ENCODE measurements around the gene PI4K2A.
A peak's percentile ranks its signal among the peaks of the same experiment; 100 is the strongest.
"Not testable (repeated sequence)": the region's sequence is repeated elsewhere in the genome, so short reads cannot be mapped to it uniquely, and the experiment has no call there.

The PI4K2A gene

DNA sequence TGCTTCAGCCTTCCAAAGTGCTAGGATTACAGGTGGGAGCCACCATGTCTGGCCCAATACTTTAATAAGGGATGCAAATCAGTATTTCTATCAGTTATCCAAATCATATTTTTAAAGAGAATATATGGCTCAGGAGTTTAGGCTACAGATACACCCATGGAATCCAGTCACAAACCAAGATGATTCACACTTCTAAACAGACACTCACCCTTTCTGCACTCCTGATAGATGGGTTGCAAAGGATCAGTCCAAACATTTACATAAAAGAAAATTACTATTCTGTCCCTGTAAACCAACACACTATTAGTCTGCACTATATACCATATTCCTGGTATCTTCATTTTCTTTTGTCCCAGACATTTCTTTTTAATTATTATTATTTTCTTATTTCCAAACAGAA lies 9.4 kb upstream of the PI4K2A start:
- DNase-seq (ENCODE audit: low spot score) = no peak

DNA sequence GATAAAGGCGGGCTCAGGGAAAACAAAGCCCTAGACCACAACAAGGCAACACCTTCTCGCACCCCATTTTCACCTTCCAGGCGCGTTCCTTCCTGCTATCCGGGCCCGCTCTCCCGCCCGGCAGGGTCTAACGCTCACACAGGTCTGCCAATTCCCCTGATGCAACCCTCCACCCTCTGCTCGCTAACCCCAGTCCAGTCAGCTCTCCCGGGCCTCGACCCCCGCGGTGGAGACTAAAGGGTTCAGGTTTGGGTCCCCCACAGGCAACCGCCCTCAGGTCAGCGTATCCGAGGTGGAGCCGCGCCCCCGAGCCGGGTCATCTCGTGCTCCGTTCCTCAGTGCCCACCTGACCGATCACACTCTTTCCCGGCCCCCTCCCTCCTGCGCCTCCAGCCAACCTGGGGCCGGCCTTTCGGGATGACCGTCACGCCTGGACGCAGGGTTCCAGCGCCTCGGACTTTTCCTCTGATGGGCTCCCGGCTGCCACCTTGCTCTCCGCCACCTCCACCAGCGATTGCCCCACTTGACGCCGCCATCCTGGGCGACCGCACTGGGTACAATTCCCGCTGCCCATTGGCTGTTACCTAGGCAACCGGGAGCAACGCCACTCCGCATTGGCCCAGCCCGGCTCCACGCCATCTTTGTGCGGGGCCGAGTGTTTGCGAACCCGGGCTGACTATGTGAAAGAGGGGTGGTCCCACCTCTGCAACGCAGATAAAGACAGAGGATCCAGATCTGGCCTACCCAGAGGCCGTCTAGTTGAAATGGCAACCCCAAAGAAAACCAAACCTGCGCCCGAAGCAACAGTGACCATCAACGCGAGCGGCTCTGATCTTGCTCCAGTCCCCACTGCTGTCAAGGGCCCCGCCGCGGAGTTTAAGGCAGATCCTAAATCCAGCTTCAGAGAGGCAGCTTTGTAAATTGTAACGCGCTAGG lies 7.3 kb upstream of the PI4K2A start, which contains the start of gene MORN4:
MORN4 (minus strand) TSS at position 552 of the 936 bp plus-strand sequence. CDS start 13,847 bp downstream, outside the sequence.
- DNase-seq (ENCODE audit: low spot score) = peak; percentile 94

DNA sequence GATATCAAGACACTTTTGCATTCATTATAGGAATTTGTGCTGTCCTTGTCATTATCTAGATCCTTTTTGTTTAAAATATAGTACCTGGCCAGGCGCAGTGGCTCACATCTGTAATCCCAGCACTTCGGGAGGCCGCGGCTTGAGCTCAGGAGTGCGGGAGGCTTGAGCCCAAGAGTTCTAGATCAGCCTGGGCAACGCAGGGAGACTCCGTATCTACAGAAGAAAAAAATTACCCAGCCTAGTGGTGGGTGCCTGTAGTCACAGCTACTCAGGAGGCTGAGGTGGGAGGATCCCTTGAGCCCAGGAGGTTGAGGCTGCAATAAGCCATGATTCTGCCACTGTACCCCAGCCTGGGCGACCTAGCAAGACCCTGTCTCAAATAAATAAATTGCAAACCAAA lies 6.5 kb upstream of the PI4K2A start:
- DNase-seq (ENCODE audit: low spot score) = peak; percentile 40

DNA sequence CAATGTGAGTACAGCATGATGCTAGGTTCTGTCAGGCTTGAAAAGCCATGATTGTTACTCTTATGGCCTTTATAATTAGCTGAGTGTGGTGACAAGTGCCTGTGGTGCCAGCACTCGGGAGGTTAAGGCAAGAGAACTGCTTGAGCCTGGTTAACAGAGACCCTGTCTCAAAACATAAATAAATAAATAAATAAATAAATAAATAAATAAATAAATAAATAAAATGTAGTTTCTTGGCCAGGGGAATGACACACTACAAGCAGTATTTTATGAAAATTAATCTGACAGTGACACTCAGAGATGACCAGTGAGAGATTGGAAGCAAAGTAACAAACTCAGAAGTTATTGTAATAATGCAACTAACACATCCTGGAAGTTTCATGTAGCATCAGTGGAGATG lies 4.9 kb upstream of the PI4K2A start:
- DNase-seq (ENCODE audit: low spot score) = no peak

DNA sequence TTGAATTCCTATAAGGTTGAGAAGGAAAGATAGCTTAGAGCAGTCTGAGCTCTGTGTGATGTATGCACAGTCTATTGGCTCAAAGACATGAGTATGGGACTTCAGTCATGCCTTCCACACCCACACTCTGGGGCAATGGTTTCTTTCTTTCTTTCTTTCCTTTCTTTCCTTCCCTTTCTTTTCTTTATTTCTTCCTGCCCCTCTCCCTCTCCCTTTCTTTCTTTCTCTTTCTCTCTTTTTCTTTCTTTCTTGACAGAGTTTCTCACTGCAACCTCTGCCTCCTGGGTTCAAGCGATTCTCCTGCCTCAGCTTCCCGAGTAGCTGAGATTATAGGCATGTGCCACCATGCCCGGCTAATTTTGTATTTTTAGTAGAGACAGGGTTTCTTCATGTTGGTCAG lies 1.4 kb upstream of the PI4K2A start:
- not testable (repeated sequence) for DNase-seq (ENCODE audit: low spot score)

DNA sequence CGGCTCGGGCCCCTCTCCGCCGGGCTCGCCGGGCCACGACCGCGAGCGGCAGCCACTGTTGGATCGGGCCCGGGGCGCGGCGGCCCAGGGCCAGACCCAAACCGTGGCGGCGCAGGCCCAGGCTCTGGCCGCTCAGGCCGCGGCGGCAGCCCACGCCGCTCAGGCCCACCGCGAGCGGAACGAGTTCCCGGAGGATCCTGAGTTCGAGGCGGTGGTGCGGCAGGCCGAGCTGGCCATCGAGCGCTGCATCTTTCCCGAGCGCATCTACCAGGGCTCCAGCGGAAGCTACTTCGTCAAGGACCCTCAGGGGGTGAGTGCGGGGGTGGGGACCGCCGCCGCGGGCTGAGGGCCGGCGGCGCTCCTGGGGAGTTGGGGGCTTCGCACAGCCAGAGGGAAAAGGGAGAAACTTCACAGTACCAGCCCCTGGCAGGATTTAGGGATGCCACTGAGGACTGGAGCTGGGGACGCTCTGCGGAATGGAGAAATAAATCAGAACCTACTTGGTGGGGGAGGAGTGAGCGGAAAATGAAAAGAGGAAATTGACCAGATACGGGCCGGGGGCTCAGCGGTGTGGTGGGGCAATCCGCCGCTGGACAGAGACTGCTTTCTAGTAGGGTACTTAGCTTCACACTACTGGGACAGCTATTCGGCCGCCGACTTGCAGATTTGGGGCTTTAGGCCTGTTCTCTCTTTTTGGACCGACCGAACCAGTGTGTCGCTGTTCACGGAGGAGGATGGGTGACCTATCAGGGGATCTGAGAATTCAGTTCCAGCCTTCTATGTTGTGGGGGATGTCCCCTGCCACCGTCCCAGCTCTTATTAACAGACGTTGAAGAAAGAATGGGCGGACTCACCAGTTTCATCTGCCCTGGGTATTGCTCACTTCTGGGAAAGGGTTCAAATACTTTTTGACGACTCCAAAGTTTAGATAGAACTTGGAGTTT lies 669 bp downstream of the PI4K2A start:
- no peak for DNase-seq (ENCODE audit: low spot score)

DNA sequence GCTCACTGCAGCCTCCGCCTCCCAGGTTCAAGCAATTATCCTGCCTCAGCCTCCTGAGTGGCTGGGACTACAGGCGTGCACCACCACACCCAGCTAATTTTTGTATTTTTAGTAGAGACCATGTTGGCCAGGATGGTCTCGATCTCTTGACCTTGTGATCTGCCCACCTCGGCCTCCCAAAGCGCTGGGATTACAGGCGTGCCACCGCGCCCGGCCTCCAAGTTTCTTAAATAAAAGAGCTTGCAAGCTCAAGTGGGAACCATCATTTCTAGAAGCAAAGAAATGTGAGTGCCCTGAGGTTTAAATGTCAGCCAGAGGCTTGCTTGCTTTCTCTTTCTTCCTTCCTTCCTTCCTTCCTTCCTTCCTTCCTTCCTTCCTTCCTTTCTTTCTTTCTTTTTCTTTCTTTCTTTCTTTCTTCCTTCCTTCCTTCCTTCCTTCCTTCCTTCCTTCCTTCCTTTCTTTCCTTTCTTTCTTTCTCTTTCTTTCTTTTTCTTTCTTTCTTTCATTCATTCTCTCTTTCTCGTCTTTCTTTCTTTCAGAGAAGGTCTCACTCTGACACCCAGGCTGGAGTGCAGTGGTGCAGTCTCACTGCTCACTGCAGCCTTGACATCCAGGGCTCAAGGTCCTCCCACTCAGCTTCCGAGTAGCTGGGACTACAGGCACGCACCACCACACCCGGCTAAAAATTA lies 2.1 kb downstream of the PI4K2A start:
- DNase-seq (ENCODE audit: low spot score) = not testable (repeated sequence)

DNA sequence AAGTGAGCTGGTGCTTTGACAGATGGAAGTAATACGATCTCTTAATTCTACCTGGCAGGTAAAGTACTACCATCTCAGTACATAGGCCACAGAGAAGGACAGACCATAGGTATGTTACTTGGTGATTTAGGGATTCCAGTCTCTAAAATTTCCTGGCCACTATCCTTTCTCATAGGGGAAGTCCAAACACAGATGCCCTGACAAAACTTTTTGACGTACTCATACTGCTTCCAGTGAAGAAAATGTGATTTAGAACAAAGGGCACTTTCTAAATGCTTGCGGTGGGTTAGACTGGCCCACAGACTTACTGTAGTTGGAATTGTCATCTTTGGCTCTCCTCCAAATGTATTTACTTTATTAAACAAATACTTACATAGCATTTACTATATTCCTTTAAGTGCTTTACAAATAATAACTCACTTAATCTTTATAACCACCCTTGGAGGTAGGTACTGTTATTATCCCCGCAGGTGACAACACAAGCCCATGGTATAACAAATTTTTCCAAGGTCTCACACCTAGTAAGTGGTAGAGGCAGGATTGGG lies 3.0 kb downstream of the PI4K2A start:
- DNase-seq (ENCODE audit: low spot score) = no peak

DNA sequence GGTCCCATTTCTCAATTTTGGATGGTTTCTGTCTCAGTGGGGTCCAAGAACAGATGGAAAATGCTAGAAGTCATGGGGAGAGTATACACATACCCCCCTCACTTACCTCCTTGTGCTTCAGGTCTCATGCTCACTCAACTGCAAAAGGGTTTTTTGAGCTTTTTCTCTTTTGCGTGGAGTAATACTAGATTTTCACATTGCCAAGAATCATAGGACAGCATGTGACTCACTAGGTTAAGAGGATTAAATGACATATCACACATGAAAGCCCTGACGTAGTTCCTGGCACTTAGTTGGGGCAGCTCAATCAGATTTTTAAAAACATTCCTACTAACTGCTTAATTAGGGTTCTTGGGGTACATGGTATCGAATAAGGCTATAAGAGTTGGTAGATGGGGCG lies 4.5 kb downstream of the PI4K2A start:
- DNase-seq (ENCODE audit: low spot score) = no peak

DNA sequence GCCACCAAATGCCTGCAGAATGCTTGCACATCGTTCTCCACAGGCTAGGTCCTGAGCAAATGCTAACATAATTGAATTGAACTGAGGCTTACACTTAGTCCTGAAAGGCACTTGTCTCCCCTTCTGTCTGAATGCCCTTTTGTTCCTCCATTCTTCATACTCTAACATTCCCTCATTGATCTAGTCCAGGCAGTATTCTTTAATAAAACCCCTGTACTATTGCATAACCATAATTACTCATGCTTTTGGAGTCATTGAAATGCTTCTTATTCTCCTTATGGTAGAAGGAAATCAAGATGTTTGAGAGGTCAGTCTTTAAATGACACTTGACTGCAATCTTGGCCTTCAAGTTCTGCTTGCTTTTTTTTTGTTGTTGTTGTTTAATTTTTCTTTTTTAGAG lies 7.1 kb downstream of the PI4K2A start:
- DNase-seq (ENCODE audit: low spot score) = no peak

DNA sequence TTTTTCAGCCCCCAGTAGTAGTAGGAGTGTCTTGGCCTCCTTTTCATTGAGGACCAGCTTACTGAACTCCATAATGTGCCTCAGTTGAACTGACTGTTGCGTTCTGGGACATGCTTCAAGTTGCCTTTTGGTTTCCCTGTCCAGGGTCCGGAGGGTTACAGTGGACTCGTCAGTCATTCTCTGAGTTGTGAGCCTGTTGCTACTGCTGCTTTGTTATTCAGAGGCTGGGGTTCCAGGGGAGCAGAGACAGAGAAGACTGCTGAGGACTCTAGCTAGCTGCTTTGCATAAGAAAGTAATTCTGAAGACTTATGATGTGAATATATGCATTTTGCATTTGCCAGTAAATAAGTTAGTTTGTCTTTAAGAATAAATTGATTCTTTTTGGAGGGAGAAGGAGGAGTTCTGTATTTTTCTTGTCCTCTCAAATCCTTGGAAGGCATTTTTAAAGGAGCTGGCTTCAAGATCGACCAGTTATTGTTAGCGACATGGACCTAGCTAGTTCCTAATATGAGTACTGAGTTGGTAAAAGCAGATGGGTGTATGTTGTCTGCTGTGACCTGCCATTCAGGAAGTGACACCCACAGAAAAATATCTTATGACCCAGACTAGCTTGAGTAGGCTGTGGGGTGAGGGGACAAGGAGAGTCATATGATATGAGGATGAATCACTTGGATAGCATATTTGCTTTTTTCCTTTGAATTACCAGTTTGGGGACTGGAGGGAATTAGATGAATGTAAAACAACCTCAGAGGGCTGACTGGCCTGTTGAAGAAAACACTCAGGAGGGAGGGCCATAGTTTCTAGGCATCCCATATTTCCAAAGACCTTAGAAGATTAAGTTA lies 8.3 kb downstream of the PI4K2A start:
- no peak for DNase-seq (ENCODE audit: low spot score)

DNA sequence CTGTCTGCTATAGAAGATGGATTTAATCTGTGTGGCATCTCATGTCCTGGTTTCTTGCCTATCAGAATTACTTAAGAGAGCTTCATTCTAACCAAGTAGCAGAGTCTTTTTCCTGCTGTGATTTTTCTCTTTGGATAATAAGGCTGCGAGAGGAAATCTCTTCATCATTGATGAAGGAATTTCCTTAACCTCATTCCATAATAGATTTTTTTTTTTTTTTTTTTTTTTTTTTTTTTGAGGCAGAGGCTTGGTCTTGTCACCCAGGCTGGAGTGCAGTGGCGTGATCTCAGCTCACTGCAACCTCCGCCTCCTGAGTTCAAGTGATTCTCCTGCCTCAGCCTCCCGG lies 8.9 kb downstream of the PI4K2A start:
- not testable (repeated sequence) for DNase-seq (ENCODE audit: low spot score)

DNA sequence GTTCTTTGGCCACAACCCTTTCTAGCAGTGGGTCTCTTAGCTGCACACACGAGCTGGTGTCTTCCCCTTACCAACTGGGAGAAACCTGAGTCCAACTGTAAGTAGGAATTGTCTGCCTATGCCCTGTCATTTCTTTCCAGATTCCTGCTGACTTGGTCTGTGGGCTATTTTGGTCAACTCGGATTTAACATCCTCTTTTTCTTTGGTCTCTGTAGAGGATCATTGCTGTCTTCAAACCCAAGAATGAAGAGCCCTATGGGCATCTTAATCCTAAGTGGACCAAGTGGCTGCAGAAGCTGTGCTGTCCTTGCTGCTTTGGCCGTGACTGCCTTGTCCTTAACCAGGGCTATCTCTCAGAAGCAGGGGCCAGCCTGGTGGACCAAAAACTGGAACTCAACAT lies 10.3 kb downstream of the PI4K2A start:
- DNase-seq (ENCODE audit: low spot score) = no peak

DNA sequence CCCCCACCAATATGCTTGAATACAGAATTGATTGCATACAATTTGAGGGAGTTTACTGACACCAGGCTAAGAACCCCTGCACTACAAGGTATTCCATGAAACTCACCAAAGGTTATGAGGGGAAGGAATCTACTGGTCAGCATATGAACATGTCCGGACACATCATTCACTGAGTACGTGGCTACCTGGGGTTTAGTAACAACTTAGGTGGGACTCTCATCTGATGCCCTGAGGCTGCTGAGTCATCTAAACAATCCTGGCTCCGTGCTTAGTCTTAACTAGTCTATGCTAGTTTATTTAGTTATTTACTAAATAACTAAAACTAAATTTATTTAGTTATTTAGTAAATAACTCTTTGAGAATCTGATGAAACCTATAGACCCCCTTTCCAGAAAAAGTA lies 11.3 kb downstream of the PI4K2A start:
- no peak for DNase-seq (ENCODE audit: low spot score)

DNA sequence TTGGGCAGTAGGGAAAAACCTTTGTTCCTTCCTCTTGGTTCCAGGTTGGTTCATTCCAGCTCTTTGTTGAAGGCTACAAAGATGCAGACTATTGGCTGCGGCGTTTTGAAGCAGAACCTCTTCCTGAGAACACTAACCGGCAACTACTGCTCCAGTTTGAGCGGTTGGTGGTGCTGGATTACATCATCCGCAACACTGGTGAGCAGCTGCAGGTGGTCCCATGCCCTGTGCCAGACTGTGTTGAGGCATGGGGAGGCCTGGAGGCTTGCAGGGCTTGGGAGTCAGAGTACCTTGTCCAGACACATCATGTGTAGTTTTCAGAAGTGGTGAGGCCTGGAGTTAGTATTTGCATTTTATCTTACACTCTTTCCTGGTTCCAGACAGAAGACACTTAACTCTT lies 16.3 kb downstream of the PI4K2A start:
- DNase-seq (ENCODE audit: low spot score) = no peak

DNA sequence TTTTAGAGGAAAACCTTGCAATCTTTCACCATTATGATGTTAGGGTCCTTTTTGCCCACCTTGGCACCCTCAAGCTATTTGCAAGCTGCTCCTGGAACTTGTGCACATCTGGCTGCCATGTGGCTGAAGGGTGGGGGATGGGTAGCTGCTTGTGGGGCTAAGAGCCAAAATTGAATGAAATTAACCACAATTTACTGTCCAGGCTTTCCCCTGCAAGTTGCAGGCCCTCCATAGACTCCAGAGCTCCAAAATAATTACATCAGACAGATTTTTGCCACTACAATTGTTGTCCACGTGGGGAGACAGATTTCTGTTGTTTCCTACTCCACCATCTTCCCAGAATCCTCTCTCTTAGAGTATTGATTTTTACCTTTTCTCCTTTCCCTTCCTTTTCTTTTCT lies 19.1 kb downstream of the PI4K2A start:
- DNase-seq (ENCODE audit: low spot score) = peak; percentile 96

DNA sequence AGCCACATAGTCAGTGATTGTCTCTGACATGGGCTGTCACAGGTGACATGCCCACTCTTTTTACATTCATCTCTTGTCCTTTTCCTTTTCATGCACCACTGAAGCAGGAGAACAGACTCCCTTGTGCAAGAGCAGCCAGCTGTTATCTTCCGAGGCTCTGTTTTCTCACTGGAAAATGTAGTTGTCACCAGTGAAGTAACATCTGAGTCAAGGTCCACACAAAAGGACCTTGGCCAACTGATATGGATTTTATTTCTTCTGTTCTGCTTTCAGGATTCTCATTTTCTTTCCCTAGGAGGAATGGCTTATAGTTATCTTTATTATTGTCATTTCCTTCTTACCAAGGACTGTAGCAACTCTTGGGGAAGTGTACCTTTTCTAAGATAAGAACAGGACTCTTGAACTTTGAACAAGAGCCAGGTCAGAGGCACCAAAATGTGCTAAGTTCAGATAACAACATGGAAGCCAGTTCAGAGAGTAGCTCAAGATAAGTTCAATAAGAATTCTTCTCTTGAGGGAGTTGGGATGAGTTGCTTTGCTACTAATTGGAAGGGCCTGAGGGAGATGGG lies 23.9 kb downstream of the PI4K2A start:
- DNase-seq (ENCODE audit: low spot score) = no peak

DNA sequence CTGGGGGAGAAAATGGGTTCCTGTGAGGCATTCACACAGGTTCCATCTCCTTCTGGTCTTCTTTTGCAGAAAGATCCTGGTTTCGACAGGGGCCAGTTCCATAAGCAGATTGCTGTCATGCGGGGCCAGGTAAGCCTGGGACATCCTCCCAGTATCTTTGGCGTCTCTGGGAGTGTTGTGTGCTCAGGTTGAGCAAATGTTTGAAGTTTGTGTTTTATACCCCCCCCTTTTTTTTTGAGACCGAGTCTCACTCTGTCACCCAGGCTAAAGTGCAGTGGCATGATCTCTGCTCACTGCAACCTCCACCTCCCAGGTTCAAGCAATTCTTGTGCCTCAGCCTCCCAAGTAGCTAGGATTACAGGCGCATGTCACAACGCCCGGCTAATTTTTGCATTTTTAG lies 26.5 kb downstream of the PI4K2A start:
- no peak for DNase-seq (ENCODE audit: low spot score)

DNA sequence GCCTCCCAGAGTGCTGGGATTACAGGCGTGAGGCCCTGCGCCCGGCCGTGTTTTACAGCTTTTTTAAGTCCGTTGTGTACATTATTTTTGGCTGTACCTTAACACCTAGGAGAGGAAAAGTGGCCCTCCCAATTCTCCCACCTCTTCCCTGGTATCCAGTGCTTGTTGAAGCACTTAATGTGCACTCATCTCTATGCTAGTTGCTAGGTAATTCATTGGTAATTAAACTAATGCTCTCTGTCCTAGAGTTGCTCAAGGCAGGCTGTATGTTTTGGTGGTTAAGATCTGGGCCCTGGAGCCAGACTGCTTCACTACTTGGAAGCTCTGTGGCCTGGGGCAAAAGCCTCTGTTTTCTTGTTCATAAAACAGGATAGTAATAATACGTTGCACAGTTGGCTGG lies 27.0 kb downstream of the PI4K2A start:
- no peak for DNase-seq (ENCODE audit: low spot score)

DNA sequence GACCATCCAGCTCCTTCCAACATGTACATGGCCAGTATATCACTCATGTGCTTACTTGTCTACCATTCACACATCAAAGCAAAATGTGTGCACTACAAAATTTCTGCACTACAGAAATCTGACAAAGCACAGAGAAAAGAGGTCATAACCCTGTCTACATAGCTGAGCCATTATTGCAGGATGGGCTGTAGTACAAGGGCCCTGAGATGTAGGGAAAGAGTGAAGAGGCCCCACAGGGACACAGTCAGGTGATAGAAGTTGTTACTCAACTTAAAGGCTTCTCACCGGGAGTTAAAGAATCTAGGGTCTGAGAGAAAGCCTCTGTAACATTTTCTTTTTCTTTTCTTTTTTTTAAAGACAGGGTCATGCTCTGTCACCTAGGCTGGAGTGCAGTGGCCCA lies 29.1 kb downstream of the PI4K2A start:
- DNase-seq (ENCODE audit: low spot score) = no peak
